NK-92 (cell line): Measurements from ENCODE around the gene ST8SIA2.

Source experiments
- DNase-seq: peaks from one replicate; lab custom pipeline; 2025; ENCODE audit not compliant: unreplicated experiment; lab: John Stamatoyannopoulos, UW

The ST8SIA2 gene

DNA sequence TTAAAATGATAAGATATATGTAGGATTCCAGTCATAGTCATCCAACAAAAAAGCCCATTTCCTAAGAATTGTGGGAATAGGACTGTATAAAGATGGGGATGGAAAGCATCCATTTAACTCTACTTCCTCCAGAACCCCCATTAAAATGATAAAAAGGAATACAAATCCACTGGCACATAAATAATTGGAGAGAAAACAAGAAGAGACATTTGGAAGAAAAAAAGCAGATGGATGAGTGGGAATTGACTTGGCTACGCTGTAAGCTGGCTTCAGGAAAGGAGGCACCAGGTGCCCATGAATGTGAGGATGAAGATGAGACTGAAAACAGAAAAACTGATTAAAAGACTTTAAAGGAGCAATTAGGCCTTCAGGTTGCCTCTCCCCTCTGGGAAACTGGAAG, 91.8 kb downstream of the ST8SIA2 start:
- no peak for DNase-seq

DNA sequence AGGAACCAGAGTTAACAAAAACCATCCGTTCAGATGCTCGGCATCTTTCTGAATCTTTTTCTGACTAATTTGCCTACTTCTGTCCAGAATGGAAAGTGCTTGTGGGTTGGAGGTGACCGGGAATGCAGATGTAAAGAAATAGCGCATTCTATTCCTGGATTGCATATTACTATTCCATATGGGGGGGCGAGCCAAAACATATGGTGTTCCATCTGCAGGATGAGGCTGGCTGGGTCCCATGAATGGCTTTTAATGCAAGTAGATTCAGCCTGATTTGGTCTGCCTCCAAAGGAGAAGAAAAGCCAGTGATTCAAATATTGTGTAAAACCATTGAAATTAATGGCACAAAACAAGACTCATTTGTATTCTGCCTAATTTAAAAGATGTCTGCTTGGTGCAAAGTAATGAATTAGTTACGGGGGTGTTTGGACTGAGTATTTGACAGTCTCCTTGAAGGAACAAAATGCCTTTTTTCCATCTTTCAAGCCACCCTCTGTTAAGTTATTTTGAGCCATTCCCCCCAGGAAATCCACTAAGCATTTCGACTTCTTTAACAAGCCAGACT, 99.0 kb downstream of the ST8SIA2 start:
- no peak for DNase-seq

DNA sequence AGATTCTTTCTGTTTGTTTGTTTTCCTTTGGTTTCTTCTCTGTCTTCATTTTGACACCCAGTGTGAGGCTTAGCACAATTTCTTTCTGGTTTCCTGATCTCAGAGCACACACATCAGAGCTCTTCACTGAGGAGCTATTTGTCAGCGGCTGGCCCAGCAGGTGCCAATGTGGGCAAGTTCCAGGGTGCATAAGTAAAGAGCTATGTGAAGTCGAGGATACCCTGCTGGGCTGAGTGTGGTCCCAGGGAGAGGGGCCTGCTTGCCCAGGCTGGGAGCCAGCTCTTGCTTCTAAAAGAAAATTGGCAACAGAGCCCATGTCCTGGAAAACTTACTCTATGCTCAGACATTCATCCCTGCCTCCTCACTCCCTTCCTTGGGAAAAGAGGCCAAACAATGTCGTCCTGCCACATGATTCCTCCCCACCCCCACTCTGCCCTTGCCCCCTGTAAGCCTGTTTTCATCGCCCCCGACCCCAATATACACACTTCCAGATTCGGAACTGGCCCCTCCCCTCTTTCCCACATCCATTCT, 101.2 kb downstream of the ST8SIA2 start:
- no peak for DNase-seq

DNA sequence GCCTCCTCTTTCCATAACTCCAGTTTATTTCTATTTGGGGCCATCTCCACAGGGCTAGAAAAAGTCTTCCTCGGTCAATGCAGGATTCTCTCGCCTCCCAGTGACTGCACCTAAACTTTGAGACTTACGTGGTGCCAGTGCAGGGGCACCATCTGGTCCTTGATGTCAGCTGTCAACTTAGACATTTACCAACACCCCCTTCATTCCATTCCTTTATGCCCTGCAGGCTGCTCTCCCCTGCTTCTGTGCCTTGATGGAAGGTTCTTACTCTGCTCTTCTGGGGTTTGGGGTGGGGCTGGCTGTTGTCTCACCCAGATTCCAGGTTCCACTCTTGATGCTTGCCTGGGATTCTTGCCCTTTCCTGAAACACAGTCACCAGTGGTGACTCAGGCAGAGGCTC, 101.8 kb downstream of the ST8SIA2 start:
- no peak for DNase-seq

DNA sequence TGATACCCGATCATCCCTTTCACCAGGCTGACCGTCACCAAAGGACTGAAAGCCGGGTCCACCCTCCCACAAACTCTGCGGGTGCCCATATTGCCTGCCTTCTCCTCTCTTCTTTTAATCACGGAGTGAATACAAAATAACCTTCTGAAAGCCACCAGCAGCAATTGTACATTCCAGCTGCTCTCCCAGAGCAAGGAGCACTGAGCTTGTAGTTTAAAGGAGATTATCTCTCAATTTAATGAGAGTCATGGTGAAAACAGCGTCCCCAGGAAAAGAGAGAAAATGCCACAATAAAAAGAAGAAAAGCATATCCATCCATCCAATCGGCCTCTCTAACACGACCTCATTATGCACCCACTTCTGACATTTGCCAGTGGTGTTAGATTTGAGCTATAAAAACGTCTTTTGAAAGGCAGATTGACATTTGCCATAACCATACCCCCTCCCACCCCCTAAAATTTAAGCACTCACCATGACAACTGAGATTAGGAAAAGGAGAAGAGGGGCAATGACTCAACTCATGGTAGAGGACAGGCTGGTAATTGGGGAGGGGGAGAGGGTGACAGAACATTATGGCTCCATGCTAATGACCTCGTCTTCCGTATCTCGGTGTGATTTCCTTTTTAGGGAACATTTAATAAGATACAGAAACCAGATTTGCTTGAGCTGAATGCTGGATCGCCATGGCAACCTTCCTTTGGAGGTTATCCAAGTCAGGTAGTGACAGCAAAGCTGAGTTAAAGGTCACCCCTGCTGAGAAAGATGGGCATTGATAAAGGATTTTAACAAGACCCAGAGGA, 106.2 kb downstream of the ST8SIA2 start:
- no peak for DNase-seq

DNA sequence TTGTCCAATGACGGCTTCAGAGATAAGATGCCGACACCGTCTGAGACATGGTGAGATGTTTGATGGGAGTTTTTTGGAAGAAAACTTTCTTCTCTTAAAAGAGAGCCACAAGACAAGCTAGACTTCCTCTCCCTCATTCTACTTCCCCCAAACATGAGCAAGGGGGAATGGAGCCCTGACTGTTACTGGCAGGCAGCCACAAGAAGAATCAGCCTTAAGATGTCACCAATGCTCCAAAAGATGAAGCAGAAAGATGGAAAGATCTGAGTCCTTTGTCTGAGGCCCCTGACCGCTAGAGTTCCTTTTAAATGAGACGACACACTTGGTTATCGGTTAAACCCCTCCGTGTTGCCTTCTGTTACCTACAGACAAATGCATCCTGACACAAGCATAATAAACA, 108.7 kb downstream of the ST8SIA2 start:
- no peak for DNase-seq

DNA sequence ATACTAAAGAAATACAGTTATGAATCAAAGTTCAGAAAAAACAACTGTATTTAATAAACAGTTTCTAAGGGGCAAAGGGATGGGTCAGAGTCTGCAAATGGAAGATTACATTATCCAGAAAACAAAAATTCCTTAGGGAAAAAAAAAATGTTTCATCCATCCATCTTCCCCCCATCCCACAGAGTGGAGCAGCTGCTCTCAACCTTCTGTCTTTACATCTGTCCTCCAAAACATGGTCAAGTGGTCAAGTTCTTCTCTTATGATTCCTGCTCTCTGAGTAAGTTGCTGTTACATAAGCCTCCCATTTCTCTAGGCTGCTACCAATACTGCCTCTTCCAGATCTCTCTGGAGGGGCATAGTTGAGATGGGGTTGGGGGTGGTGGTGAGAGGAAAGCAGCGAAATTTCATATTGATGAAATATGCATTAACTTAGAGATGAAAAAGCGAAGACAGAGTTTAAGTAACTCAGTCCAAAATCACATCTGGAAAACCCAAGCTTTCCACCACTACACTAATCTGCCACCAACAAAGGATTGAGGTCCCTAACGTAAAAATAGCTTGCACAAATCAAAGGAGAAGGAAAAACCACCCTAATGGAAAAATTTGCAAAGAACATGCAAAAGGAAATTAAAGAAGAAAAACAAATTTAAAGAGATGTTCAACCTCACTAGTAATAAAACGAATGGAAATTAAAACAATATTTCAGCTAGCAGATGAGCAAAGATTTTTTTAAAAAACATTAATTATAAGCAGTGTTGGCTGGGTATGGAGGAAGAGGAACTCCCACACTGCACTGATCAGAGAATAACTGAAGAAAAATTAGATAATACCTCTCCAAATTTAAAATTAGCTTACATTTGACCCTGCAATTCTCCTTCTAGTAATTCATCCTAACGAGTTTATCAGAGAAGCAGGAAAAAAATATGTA, 109.5 kb downstream of the ST8SIA2 start:
- no peak for DNase-seq

DNA sequence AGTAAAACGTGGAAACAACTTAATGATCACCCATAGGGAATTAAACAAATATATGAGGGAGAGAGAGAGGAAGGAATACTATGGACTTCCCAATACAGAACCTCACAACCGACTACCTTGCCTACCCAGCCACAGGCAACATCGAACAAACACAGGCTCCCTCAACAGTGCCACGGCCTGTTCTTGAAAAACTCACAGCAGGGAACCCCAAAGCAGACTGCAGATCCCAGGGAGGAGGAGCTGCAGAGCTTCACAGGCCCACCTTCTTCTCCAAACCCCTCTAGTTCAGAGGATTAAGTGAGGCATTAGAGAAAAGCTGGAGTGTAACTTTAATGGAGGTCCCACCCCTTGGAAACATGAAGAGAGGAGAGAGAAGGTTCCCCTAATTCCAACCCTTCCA, 110.2 kb downstream of the ST8SIA2 start:
- DNase-seq = no peak

DNA sequence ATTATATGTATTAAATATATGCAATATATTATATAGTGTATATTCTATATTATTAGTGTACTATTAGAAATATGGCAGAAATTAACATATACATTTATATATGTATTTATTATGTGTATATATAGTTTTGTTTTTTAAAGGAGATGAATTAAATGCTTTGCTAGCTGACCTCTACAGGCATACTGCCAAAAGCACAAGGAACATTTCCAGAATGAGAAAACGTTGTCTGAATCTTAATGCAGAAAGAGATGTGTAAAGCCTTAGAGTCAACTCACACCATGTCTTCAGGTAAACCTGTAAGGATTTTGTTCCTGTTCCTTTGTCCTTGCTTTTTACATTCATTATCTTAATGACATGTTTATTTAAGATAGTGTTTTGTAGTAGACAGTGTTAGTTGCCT, 111.9 kb downstream of the ST8SIA2 start:
- no peak for DNase-seq

DNA sequence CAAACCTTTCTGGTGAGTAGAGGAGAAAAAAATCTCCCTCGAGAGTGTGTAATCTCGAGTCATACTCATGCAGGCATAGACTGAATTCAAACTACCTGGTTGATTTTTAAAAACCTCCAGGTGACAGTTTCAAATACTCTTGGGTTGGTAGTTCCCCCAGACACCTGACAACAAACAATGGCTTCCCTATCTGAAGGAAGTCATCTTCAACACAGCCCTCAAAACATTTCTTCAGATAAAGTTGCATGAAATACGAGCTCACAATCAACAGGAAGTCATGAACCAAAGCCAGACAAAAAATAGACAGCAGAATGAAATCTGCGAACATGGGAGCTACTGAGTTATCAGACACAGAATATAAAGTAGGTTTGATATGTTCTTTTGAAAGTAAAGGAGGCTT, 112.8 kb downstream of the ST8SIA2 start:
- DNase-seq = no peak

DNA sequence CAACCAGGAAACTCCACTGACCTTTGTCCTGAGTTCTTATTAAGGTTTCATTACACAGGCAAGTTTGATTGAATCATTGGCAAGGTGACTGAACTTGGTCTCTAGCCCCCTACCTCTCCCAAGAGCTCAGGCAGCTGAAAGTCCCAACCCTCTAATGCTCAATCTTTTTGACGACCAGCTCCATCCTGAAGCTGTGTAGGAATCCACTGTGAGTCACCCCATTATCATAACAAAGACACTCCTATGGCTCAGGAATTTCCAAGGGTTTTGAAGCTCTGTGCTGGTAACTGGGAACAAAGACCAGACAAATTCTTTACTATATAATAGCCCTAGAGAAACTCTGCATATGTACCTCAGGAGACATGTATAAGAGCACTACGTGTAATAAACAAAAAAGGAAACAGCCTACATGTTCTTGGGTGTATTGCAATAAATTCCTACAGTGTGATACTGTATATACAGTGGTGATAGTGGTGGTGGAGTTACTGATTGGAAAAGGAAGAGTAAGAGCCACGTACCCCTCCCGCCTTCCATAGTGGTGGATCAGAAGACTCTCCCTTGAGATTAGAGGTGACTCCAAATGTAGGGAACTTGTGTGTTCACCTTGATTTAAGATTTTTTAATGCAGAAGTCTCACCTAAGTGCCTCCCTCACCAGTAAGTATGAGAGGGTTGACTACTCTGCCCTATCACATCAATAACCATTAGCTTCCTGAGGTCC, 116.6 kb downstream of the ST8SIA2 start:
- no peak for DNase-seq
